ENCODE data around the gene FBXW10B.

DNA sequence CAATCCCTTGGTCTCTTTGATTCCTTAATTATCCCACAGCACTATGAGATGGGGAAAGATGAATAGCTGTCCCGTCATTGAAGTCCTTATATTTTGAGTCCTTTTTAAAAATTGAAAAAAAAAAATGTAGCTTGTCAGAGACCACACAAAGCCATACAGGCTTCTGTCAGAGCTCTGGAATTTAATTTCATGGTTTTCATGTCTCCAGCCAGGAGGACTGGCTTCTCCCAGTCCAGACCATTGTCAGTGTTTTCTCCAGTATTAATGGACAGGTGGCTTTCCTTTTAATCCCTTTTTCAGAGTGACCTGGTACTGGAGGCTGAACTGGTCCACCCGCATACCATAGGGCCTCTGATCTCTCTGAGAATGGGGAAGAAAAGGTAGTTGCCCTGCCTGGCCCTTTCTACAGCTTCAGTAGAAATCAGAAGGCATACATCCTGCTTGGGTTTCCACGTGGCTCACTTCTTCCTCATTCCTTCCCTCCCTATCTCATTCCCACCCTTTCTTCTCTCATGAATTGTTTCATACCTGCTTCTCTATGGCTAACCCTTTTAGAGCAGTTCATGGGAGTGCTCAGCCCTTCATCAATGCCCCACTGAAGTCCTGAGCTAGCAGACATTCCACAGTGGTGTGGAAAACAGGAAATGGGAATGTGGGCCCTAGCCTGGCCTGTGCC, 35.5 kb upstream of the FBXW10B start:
- no peak for TF ChIP-seq EZH2 (IDR thresholded peaks at IDR 0.05; ENCODE audit: borderline replicate concordance, low read length)
- TF ChIP-seq, protein P1, sequence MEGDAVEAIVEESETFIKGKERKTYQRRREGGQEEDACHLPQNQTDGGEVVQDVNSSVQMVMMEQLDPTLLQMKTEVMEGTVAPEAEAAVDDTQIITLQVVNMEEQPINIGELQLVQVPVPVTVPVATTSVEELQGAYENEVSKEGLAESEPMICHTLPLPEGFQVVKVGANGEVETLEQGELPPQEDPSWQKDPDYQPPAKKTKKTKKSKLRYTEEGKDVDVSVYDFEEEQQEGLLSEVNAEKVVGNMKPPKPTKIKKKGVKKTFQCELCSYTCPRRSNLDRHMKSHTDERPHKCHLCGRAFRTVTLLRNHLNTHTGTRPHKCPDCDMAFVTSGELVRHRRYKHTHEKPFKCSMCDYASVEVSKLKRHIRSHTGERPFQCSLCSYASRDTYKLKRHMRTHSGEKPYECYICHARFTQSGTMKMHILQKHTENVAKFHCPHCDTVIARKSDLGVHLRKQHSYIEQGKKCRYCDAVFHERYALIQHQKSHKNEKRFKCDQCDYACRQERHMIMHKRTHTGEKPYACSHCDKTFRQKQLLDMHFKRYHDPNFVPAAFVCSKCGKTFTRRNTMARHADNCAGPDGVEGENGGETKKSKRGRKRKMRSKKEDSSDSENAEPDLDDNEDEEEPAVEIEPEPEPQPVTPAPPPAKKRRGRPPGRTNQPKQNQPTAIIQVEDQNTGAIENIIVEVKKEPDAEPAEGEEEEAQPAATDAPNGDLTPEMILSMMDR (conservative IDR thresholded peaks at IDR 0.05 in 1 of 2, IDR thresholded peaks at IDR 0.05 in 1 of 2; ENCODE audit: extremely low read depth in 1 of 2, insufficient read depth in 1 of 2, low read depth in 1 of 2, low read length in 2 of 2), result no peak
